Fibroblast of skin of right biceps (primary cell): ENCODE measurements around the gene EPM2A.

Experiments used
- DNase-seq: peaks from one replicate; pipeline ENCODE4 v3.0.0-alpha.2; 2013

The EPM2A gene

DNA sequence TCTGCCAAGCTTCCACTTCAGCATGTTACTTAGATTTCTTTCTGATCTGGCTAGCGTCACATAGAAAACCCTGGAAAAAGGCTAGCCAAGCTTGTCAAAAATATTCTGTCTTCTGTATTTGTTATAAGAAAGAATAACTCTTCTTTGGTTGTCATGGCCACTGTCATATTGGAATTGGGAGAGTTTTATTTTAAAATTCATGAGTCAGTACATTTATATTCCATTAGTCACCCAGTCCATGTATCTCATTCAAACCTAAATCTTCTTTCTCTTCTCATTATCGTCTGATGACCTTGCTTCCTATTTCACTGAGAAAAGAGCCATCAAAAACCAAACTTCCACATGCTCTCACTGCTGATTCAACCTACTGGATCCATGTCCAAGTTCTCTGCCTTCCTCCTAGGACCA lies 65.7 kb downstream of the EPM2A start:
- DNase-seq, result peak; percentile 88

DNA sequence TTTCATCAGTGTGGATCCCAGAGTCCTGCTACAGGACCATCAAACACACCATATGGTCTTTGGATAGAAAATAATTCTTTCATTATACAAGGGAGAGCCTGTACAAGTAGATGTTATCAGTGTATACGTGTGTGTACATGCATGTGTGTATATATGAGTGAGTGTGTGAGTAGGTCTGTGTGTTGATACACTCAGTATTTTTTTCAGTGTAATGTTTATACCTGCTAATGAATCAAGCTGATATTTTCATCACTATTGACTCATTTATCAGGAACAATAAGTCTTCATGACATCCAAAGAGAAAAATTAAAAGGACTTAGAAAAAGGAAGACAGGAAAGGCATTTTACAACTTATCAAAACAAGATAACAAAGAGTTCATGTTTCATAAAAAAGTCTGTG lies 66.5 kb downstream of the EPM2A start:
- no peak for DNase-seq

DNA sequence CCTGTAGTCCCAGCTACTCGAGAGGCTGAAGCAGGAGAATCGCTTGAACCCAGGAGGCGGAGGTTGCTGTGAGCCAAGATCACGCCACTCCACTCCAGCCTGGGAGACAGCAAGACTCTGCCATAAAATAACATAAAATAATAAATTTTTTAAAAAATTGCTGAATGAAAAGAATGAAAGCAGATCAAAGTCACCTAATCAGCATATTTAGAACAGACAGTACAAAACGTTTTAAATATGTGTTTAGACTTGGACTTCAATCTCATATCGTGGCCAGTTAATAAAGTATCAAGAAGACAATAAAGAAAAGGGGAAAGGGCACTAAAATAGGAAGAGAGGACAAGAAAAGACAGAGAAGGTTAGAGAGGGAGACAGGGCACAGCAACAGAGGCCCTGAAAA lies 74.6 kb downstream of the EPM2A start:
- DNase-seq, result no peak

DNA sequence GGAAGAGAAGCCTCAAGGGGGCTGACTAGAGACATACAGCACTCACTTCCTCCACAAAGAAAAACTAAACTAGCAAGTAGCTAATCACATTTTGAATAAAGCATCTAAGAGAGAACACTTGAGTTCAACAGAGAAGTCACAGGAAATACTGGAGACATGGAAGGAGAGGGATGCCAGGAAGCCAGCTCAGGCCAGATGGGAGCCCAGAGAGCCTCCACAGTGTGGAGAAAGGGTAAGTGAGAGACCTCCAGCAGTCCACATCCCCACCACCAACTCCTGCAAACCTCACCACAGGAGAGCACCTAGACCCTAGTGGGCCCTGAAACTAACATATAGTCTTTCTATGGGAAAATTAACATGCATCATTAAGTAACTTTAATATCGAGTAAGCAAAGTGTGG lies 79.2 kb downstream of the EPM2A start:
- DNase-seq, result peak; percentile 7

DNA sequence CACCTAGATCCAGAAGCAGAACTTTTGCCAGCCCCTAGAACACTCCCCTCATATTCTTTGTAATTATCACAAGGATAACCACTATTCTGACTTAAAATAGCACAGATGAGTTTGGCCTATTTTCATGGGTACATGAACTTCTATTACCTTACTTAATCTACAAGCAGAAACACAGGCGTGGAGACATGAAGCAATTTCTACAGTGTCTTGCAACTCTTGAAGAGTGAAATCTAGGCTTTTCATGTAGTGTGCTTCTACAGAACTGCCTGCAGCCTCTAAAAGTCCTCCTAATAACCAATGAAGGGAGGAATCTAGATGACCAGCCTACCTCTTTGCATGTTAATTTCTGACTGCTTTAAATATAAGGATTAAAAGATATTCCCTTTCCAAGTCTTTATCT lies 82.7 kb downstream of the EPM2A start:
- no peak for DNase-seq

- DNase-seq, result no peak
These were observed 83.3 kb downstream of the EPM2A start for GRCh38 chr6:145651988-145652387.

GRCh38 chr6:145648149-145648548 lies 87.2 kb downstream of the EPM2A start:
- no peak for DNase-seq

DNA sequence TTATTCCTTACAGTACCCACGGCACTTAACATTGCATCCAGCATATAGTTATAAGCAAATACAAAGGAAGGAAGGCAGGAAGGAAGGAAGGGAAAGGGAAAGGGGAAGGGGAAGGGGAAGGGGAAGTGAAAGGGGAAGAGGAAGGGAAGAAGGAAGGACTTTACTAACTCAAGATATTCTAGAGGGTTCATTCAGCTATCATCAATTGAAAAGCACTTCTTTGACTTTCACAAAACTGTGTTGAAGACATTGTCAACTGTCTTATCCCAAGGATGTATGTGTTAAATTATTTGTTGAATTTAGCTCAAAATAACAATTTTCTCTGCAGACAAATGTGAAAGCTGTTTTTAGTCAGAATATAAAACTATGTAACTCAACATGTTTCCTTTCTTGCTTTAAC lies 87.7 kb downstream of the EPM2A start:
- DNase-seq, result no peak

- DNase-seq, result peak; percentile 52
These were observed 91.6 kb downstream of the EPM2A start for GRCh38 chr6:145643760-145644159.

DNA sequence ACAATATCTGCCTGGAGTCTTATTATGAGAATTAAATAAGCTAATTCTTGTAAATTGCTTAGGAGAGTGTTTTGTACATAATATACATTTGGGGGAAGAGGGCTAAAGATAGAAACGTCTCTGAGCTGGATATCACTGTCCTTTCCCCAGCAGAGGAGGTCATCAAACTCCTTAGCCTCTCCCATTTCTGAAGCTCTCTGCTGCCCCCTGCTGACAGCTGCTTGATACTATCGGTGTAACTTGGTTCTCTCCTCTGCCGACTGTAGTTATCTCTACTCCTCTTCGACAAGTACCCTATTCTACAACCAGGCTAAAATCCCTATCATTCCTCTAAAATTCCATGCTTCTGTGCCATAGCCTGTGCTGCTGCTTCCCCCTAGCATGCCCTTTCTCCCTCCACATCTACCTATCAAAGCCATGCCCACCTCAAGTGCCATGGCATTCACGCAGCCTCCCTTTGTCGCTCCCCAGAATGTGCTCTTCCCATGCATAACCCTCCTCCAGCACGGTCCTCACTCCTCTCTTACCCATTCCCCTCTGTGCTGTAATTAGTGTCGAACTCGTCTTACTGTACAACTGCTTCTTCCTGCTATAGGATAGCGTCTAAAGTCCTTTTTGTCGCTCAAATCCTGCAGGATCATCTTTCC lies 101.2 kb downstream of the EPM2A start:
- peak; percentile 70 for DNase-seq

- no peak for DNase-seq
These were observed 102.3 kb downstream of the EPM2A start for GRCh38 chr6:145632971-145633370.

DNA sequence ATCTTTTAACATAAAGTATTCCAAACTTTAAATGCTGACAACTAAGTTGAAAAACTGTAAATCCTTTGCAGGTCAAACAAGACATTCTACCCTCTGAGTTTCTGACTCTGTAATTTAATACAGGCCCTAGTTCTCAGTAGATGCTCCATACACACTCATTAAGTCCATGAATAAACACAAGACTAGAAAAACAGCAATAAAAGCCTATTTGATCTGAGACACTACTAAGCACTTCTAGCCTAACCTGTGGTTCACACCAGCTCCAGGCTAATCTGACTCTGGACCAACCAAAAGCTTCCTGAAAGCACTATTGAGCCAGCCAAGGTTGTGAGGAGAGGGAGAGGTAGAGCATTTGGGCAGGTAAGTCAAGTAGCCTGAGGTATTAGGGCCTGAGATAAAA lies 103.9 kb downstream of the EPM2A start:
- DNase-seq, result no peak

- DNase-seq, result no peak
These were observed 104.7 kb downstream of the EPM2A start for GRCh38 chr6:145630598-145630997.

GRCh38 chr6:145629478-145629877 lies 105.8 kb downstream of the EPM2A start:
- no peak for DNase-seq

DNA sequence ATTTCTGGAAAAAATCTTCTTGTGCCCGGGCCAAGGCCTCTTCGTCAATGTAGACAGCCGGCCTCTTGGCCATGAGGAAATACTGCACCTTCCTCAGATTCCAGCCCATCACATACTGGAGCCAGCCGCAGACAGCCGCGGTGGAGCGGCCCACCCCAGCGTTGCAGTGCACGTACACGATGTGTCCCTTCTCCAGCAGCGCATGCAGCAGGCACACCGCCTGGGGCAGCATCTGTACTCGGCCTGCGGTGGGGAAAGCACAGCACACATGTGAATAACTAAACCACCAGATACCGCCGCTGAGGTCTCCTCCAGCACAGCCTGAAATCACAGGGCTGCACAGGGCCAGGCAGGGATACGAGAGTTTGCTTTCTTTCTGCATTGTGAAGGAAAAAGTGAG lies 107.9 kb downstream of the EPM2A start:
- DNase-seq, result no peak

DNA sequence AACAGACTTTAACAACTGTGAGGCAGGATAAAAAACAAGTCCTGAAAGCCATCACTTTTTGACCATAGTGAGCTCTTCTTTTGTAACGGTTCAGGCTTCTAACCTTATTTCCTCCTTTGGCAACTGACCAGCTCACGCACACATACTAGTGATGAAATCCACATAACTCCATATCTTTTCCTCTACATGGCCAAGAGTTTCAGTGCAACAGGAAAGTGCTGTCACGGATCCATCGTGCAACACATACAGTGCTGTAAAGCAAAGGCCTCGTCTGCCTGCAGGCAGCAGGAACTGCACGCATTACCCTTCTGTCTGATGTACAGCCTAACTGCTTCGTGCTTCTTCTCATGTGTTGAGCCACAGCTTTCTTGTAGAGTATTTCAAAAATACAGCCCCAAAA lies 108.5 kb downstream of the EPM2A start:
- DNase-seq, result peak; percentile 24

GRCh38 chr6:145623231-145623630 lies 112.1 kb downstream of the EPM2A start:
- no peak for DNase-seq

- DNase-seq, result no peak
These were observed 113.5 kb downstream of the EPM2A start for GRCh38 chr6:145621776-145622175.

- no peak for DNase-seq
These were observed 115.2 kb downstream of the EPM2A start for GRCh38 chr6:145620088-145620487.

GRCh38 chr6:145609521-145609920 lies 125.8 kb downstream of the EPM2A start:
- no peak for DNase-seq

DNA sequence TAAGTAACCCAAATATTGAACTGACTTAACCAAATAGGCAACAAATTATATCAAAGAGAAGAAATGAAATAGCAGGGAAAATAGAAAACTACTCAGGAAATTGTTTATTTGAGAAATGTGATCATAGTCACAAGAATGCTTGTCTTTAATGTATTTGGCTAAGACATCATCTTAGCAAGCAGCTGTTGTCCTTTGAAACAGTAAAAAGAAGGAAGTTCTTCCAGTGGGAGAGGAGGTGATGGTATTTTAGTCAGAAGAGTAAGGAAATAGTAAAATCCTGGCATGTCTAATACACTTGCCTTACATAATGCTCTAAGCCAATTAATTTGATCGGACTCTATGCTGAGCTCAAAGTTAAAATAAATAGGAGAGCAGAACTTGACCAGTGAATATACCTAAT lies 126.5 kb downstream of the EPM2A start:
- DNase-seq, result no peak

- DNase-seq, result no peak
These were observed 131.3 kb downstream of the EPM2A start for GRCh38 chr6:145603991-145604390.

DNA sequence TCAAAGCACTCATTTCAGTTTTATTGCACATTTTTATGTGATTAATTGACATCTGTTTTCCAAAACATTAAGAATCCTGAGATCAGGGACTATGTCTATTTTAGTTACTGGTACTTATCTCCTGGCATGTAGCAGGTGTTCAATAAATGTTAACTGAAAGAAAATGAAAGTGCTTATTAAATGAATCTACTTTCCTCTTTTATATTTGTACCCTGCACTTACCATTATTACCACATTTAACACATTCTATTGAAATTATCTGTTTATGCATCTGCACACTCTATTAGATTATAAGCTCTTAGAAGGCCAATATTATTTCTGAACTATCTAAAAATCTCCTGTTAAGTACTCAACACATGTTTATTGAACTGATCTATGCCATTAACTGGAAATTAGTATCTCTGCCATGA lies 131.9 kb downstream of the EPM2A start:
- DNase-seq, result no peak

DNA sequence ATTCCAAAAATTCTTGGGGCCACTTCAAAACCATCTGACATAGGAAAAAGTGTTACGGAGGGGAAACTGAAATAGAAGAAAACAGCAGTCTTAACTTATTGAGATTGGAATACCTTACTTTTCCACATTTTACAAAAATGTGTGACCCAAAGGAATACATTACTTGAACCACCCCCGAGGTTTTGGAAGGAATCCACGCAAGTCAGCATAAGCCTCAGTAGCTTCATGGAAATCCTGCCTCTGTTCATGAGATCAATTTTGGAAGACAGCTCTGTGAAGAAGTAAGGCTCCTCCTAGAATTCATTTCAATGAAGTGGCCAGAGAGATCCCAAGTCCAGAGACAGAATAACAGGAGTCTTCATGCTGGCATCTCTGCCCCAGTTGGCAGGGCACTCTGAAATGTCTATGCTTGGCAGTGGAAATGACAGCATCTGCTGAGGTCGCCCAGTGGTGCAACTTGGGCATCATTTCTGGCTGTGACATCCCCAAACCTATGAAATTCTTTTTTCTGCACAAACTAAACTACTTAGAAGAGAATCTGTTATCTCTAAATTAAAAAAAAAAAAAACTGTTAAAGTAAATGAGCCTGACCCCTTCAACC lies 132.5 kb downstream of the EPM2A start:
- no peak for DNase-seq

DNA sequence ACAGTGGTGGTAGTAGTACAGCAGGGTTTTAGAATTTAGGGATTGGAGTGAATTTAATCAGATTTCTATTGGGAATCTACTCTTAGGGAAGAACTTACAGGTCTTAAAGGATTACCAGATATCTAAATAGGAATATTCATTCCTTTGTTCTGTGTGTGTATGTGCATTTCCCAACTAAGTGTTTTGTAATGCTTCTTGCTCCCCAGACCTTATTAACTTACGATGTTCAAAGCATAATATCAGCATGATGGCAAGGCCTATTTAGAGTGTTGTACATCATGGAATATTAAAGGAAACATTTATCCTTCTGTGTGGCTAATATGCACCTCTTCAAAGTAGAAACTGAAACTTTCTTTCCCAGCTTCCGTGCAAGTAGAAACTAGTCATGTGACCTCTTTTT lies 133.9 kb downstream of the EPM2A start:
- no peak for DNase-seq
